EL (cell line): ENCODE results near the gene CYTH2.

Source experiments
- DNase-seq: peaks from one replicate; pipeline ENCODE4 v3.0.0-alpha.2; 2016

CYTH2 gene, protein sequence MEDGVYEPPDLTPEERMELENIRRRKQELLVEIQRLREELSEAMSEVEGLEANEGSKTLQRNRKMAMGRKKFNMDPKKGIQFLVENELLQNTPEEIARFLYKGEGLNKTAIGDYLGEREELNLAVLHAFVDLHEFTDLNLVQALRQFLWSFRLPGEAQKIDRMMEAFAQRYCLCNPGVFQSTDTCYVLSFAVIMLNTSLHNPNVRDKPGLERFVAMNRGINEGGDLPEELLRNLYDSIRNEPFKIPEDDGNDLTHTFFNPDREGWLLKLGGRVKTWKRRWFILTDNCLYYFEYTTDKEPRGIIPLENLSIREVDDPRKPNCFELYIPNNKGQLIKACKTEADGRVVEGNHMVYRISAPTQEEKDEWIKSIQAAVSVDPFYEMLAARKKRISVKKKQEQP

DNA sequence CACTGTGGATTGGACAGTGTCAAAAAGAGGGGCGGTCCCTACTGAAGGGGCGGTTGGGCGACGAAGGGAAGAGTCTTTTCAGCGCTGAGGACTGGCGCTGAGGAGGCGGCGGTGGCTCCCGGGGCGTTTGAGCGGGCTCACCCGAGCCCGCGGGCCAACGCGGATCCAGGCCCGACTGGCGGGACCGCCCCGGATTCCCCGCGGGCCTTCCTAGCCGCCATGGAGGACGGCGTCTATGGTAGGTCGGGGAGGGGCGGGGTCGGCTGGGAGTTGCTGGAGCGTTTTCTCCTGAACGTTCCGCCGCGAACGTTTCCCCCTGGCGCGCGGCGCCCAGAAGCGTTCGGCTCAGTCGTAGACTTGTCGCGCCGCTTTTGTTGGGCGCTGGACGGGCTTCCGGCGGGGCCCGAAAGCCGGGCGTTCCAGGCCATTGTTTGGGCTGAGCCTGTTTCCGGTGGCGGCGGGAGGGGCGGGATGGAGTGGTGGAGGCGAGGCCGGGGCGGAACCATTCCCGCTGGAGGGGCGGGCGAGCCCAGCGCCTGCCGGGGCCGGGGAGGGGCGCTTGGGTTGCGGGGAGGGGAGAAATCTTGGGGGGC is at the start of gene CYTH2:
Gene CYTH2, plus strand, starts transcription at position 81 of the 593 bp plus-strand sequence. Its CDS starts 139 bp downstream, at position 220.
- peak; percentile 85 for DNase-seq

DNA sequence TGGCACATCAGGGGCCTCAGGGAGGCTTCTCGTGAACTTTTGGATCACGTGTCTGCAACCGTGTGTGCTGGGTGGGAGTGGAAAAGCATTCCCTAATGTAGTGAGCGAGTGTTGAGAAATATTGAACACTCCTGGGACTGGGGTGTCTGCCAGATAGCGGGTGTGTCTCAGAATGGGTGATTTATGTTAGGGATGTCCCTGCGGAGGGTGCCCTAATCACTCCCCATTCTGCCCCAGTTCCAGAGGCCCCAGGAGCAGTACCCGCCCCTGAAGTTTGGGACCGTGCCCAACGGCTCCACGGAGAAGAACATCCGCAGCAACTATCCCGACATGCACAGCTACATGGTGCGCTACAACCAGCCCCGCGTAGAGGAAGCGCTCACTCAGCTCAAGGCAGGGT is 47.6 kb upstream of the CYTH2 start:
- DNase-seq = no peak

DNA sequence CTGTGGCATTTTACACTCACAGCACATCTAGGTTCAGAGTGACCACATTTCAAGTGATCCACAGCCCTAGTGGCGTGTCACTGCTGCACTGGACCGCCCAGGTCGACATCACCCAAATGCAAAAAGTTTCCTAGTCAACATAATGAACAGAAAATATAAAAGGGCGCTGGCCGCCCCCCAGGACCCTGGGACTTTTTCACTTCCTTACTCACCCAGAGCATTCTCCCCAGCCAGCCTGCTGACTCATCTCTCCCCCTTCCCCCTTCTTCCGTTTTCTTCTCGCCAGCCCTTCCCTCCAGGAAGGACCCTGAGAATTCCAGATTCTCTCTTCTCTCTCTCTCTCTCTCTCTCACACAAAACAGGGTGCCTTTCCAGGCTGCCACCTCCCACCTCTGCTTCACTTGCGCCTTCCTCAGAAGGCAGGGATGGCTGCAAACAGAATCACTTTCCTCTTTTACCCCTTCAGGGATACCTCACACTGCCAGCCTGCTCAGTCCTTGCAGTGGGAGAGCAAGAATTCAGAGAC is 44.4 kb upstream of the CYTH2 start:
- peak; percentile 77 for DNase-seq

DNA sequence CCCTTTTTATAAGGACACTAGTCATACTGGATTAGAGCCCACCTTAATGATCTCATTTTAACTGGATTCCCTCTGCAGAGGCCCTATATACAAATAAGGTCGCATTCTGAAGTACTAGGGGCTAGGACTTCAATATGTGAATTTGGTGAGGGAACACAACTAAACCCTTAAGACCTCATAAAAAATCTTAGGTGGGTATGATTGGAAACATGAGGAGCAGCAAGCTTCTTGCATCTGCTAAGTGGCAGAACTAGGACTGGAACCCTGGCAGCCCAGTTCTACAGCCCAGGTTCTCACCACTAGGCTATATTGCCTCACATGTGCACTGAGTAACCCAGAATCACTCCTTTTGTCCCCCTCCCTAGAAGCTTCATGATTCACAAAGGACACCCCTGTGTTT is 40.5 kb upstream of the CYTH2 start:
- no peak for DNase-seq

DNA sequence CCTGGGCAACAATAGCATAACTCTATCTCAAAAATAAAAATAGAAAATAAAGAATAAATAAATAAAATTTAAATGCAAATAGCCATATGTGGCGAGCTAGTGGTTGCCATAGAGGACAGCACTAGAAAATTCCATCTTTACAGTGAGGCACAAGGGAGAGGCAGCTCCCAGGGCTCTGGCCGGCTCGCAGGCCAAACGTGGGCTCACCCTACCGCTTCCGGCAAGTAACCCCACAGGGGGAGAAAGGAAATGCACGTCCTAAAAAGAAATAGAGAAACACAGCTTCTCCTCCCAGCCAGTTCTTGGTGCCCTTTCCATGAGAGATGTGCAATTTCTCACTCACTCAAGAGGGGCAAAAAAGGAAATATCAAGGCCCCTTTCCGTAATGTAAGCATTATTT is 35.8 kb upstream of the CYTH2 start:
- DNase-seq = no peak

DNA sequence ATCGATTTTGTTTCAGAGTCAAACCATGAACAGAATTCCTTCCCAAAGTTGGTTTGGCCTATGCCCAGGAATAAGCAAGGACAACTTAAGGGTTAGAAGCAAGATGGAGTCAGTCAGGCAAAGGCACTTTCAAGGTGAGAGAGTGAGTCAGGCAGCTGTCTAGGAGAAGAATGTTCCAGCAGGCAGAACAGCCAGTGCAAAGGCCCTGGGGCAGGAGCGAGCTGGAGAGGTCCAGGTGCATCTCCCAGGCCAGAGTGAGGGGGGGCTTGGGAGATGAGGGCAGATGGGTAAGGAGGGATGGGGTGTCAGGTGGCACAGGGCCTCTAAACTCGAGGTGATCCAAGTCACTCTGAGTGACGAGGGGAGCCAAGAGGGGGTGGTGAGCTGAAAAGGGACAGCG is 32.6 kb upstream of the CYTH2 start:
- no peak for DNase-seq

DNA sequence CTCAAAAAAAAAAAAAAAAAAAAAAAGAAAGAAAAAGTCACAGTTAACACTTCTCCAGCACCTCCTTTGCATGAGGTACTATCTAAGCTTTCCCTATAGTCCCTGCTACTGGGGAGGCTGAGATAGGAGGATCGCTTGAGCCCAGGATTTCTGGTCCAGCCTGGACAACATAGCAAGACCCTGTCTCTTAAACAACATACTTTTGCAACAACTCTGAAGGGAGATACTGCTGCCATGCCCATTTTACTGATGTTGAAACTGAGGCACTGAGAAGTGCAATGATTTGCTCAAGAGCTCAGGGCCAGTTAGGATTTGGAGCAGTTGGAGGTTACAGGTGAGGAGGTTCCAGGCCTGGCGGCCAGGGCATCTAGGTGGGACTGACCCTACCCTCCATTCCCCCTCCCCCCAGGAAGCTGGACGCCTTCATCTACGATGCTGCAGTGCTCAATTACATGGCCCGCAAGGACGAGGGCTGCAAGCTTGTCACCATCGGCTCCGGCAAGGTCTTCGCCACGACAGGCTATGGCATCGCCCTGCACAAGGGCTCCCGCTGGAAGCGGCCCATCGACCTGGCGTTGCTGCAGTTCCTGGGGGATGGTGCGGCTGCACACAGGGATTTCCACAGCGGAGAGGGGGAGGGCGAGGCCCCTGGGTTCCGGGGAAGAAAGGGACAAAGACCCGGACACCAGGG is 27.7 kb upstream of the CYTH2 start:
- DNase-seq = no peak

DNA sequence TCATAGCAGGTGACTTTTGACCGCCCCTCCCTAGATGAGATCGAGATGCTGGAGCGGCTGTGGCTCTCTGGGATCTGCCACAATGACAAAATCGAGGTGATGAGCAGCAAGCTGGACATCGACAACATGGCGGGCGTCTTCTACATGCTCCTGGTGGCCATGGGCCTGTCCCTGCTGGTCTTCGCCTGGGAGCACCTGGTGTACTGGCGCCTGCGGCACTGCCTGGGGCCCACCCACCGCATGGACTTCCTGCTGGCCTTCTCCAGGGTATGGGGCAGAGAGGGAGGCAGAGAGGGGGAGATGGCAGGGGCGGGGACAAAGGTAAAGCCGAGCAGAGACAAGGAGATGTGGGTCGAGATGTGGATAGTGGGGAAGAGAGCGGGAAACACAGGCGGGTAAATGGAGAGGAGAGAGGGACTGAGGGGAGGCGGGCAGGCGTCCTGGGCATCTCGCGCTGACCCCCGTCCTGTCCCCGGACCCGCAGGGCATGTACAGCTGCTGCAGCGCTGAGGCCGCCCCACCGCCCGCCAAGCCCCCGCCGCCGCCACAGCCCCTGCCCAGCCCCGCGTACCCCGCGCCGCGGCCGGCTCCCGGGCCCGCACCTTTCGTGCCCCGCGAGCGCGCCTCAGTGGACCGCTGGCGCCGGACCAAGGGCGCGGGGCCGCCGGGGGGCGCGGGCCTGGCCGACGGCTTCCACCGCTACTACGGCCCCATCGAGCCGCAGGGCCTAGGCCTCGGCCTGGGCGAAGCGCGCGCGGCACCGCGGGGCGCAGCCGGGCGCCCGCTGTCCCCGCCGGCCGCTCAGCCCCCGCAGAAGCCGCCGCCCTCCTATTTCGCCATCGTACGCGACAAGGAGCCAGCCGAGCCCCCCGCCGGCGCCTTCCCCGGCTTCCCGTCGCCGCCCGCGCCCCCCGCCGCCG is 26.8 kb upstream of the CYTH2 start:
- no peak for DNase-seq

DNA sequence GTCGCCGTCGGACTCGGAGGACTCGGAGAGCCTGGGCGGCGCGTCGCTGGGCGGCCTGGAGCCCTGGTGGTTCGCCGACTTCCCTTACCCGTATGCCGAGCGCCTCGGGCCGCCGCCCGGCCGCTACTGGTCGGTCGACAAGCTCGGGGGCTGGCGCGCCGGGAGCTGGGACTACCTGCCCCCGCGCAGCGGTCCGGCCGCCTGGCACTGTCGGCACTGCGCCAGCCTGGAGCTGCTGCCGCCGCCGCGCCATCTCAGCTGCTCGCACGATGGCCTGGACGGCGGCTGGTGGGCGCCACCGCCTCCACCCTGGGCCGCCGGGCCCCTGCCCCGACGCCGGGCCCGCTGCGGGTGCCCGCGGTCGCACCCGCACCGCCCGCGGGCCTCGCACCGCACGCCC is 25.9 kb upstream of the CYTH2 start:
- DNase-seq = no peak

DNA sequence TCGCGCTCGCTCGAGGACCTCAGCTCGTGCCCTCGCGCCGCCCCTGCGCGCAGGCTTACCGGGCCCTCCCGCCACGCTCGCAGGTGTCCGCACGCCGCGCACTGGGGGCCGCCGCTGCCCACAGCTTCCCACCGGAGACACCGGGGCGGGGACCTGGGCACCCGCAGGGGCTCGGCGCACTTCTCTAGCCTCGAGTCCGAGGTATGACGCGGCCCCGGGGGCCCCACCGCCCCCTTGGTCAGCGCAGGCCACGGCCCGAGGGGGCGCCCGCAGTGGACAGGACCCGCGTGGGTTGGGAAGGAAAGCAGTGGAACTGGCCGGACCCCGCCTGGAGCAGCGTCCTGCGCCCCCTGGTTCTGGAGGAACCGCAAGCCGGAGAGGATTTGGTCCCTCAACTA is 25.4 kb upstream of the CYTH2 start:
- DNase-seq = no peak

DNA sequence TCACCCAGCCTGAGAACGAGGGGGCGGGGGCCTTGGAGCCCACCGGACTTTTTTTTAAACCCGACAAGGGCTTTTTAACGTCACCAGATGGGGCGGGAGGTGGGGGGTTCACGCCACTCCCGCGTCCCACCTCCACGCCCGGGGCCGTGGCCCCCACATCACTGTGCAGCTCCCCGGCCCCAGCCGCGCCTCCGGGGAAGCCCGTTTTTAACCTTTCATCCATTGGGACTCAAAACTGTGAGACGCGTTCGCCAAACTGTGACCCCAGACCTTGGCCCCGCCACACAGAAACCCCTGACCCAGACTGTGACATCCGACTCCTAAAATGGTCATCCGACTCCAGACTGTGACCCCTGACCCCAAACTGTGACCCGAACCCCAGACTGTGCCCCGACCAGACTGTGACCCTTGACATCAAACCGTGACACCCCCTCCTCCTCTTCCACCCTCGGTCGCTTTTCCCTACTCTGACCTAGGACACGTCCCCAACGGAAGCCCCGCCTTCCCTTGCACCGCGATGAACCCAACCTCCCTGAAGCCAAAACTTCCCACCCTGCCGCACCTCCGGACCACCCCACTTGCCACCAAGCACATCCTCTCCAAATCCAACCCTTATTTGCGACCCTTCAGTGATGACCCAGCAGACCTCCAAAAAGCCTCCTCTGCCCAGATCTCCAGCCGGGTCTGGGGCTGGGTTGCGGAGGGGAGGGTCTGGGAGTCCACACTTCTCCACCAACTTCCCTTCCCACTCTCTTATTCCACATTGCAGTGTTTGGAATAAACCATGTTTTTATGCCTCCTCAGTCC is 24.8 kb upstream of the CYTH2 start:
- DNase-seq = no peak

DNA sequence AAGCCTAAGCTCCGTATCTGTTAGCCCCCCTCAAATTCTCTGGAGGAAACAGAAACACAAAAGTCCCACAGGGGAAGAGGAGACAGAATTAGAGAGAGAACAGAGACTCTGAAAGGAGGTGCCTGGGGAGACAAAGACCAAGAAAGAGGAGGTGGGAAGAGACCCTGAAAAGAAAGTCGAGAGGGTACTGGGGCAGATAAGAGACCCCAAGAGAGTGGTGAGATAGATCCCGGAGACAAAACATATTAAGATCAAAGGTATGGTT is 24.3 kb upstream of the CYTH2 start:
- DNase-seq = peak; percentile 12

DNA sequence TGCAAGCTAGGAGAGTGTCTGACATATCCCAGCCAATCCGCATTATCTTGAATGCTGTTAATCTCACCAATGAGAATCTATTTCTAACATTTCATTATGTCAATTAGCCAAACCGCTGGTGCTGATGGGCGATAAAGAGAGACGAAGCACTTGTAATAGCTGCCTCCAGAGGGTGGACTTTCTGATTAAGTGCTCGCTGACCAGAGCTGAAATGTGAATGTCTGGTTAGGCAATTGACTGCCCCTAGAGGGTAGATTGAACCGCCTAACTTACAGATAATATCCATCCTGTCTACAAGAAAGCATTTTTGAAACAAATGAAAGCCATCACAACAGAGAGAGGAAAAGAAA is 23.9 kb upstream of the CYTH2 start:
- DNase-seq = peak; percentile 79

DNA sequence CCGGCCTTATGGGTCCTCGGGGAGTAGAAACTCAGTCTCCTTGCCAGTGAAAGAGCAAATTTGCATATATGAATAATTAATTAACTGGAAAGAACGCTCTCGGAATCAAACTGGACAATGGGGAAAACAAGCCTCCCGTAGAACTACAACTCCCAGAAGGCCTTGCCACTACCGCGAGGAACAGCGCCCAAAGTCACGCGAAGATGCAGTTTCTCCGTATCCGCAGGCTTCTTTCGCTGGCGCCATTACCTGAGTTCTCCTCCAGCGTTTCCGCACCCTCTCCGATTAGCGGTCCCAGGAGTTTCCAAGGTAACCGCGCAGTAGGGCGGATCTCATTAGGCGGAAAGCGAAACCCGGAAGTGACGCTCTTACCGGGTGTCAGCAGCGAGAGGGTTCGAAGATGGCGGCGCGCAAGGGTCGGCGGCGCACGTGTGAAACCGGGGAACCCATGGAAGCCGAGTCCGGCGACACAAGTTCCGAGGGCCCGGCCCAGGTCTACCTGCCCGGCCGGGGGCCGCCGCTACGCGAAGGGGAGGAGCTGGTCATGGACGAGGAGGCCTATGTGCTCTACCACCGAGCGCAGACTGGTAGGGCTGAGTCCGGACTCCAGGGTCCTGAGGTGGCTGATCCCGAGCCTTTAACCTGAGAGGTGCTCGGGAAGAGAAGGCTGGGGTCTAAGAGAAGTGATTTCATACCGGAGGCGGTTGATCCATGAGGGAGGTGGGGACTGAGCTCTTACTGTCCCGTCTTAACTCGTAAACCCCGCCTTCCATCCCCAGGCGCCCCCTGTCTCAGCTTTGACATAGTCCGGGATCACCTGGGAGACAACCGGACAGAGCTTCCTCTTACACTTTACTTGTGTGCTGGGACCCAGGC is 23.3 kb upstream of the CYTH2 start, which contains the start of gene GRWD1:
Gene GRWD1, plus strand, starts transcription at position 378 of the 876 bp plus-strand sequence. Its CDS starts 23 bp downstream, at position 401.
- DNase-seq = peak; percentile 99

DNA sequence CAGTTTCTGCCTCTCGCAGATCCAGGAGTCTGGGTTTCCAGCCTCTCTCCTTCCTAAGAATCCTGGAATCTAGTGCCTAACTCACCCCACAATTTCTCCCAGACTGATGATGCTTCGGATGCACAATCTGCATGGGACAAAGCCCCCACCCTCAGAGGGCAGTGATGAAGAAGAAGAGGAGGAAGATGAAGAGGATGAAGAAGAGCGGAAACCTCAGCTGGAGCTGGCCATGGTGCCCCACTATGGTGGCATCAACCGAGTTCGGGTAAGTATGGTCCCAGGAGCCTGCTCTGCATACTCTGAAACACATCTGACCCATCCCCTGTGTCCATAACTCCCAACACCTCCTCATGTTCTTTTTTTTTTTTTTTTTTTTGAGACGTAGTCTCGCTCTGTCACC is 22.6 kb upstream of the CYTH2 start:
- DNase-seq = no peak

DNA sequence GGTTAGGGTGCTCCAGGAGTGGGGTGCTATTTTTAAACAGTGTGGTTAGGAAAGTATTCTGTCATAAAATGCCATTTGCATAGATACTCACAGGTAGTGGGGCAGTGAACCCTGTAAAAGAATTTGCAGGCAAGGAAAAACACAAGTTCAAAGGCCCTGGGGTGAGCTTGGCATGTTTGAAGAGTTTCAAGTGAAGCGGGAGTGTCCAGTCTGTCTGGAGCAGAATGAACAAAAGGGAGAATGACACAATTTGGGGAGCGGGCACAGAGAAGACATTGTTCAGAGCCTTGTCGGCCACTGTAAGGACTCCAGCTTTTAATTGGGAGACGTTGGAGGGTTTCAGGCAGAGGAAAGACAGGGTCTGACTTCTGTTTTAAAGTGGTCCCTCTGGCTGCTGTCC is 20.6 kb upstream of the CYTH2 start:
- DNase-seq = no peak

DNA sequence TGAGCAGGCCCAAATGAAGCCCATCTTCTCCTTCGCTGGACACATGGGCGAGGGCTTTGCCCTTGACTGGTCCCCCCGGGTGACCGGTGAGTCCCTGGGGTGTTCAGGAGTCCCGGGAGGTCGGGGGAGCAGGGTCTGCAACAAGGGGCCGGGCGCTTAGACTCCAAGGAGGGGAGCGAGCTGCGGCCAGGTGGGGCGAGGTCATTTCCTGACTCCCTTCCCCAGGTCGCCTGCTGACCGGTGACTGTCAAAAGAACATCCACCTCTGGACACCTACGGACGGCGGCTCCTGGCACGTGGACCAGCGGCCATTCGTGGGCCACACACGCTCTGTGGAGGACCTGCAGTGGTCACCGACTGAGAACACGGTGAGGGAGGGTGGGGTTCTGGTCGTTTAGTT is 18.7 kb upstream of the CYTH2 start:
- no peak for DNase-seq

DNA sequence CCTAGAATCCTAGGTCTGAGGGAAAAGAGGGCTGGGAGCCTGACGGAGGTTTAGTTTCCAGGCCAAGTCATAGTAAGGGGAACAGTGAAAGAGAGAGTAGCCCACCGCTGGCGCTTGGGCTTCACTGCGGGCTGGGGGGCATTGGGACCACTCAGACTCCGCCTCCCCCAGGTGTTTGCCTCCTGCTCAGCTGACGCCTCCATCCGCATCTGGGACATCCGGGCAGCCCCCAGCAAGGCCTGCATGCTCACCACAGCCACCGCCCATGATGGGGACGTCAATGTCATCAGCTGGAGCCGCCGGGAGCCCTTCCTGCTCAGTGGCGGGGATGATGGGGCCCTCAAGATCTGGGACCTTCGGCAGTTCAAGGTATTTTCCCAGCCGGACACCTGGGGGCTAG is 18.3 kb upstream of the CYTH2 start:
- no peak for DNase-seq

DNA sequence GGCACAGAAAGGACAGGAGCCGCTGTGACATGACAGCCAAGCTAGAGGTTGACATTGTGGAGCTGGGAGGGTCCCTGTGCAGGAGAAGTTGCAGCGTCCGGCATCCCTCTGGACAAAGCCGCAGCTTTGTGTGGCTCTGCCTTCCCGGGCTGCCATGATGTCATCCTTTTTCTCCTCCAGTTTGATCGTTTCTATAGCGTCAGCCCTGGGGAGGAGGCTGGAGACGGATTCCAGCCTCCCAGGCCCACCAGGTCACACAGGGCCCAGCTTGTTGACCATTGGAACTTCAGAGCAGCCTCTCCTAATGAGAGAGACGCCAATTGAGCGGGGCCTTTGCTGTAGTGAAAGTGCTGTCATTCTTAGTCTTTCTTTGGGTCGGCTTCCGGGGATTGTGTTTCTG is 17.5 kb upstream of the CYTH2 start:
- no peak for DNase-seq

DNA sequence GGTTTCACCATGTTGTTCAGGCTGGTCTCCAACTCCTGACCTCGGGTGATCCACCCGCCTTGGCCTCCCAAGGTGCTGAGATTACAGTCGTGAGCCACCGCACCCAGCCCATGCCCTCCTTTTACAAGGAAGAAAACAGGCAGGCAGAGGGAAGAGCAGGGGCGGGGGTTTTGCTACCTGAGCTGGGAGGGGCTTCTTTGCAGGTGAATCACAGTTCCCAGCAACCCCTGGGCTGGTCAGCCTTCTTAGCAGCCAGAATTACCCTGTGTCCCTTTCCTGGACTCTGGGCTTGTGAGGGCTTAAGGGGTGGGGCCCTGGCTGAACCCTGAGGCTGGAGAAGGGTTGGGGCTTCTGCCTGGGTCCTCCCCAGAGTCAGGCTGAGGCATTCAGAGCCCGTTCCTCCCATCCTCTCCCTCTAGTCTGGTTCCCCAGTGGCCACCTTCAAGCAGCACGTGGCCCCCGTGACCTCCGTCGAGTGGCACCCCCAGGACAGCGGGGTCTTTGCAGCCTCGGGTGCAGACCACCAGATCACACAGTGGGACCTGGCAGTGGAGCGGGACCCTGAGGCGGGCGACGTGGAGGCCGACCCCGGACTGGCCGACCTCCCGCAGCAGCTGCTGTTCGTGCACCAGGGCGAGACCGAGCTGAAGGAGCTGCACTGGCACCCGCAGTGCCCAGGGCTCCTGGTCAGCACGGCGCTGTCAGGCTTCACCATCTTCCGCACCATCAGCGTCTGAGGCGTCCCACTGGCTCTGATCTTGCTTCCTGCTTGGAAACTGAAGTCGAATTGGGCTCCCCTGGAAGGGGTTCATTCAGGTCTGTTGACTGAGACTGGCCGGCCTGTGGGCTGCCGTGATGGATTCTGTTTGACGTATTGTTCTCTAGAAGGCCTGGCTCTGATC is 16.6 kb upstream of the CYTH2 start:
- DNase-seq = no peak
